Activated naive CD8-positive, alpha-beta T cell (primary cell): ENCODE data around the gene BMX.

ENCODE experiments used
- H3K27ac Mint-ChIP-seq: one replicate; pipeline ENCODE4 v1.8.0; 2021; ENCODE audit warnings: mixed read lengths
- H3K27me3 Mint-ChIP-seq: one replicate; pipeline ENCODE4 v1.8.0; 2021; ENCODE audit warnings: mixed read lengths
- H3K36me3 Mint-ChIP-seq: one replicate; pipeline ENCODE4 v1.8.0; 2021; ENCODE audit warnings: mixed read lengths
- H3K4me1 Mint-ChIP-seq: one replicate; pipeline ENCODE4 v1.8.0; 2021; ENCODE audit warnings: low read depth, mixed read lengths
- H3K4me3 Mint-ChIP-seq: one replicate; pipeline ENCODE4 v1.8.0; 2021; ENCODE audit warnings: mild to moderate bottlenecking, mixed read lengths
- H3K9me3 Mint-ChIP-seq: one replicate; pipeline ENCODE4 v1.8.0; 2021; ENCODE audit warnings: low read depth, mixed read lengths

Gene BMX

GRCh38 chrX:15524417-15524816 is 23.8 kb downstream of the BMX start:
- no peaks in the 10 kb centered on the region for H3K4me1 Mint-ChIP-seq
- no peak overlapping the region for H3K4me3 Mint-ChIP-seq
- no peaks in the 10 kb centered on the region for H3K36me3 Mint-ChIP-seq
- H3K27me3 Mint-ChIP-seq = peaks cover 7% of the 10 kb centered on the region
- no peak overlapping the region for H3K27ac Mint-ChIP-seq
- H3K9me3 Mint-ChIP-seq = no peaks in the 10 kb centered on the region

- no peaks in the 10 kb centered on the region for H3K4me1 Mint-ChIP-seq
- no peak overlapping the region for H3K27ac Mint-ChIP-seq
- H3K36me3 Mint-ChIP-seq = no peaks in the 10 kb centered on the region
- no peaks in the 10 kb centered on the region for H3K9me3 Mint-ChIP-seq
- peaks cover 7% of the 10 kb centered on the region for H3K27me3 Mint-ChIP-seq
- H3K4me3 Mint-ChIP-seq = no peak overlapping the region
Observed at GRCh38 chrX:15525664-15526416, 25.2 kb downstream of the BMX start.

DNA sequence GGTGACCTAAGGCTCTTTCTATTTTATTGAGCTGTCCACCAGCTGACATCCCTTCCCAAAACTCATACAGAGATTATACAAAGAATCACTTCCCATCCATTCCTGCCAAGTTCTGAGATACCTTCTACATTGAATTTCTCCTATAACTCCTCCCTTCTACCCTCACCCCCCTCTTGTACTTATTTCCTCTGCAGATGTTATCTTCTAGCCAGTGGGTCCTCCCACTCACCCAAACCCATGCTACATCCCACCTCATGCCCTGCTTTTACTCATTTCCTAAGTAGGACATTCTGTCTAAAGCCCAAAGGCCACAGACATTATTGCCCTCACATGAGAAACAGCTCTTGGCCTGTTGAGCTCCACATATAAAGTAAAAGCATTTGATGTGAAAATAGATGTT is 28.6 kb downstream of the BMX start:
- Mint-ChIP-seq H3K4me3 (no peak overlapping the region), H3K27me3 (peaks cover 3% of the 10 kb centered on the region), H3K4me1 (no peaks in the 10 kb centered on the region), H3K36me3 (no peaks in the 10 kb centered on the region), H3K27ac (no peak overlapping the region), H3K9me3 (no peaks in the 10 kb centered on the region)

GRCh38 chrX:15530318-15530717 is 29.7 kb downstream of the BMX start:
- H3K27me3 Mint-ChIP-seq = peaks cover 3% of the 10 kb centered on the region
- no peaks in the 10 kb centered on the region for H3K9me3 Mint-ChIP-seq
- no peaks in the 10 kb centered on the region for H3K4me1 Mint-ChIP-seq
- no peak overlapping the region for H3K4me3 Mint-ChIP-seq
- no peaks in the 10 kb centered on the region for H3K36me3 Mint-ChIP-seq
- H3K27ac Mint-ChIP-seq = no peak overlapping the region

- no peak overlapping the region for H3K4me3 Mint-ChIP-seq
- H3K36me3 Mint-ChIP-seq = no peaks in the 10 kb centered on the region
- H3K4me1 Mint-ChIP-seq = no peaks in the 10 kb centered on the region
- H3K27ac Mint-ChIP-seq = no peak overlapping the region
- H3K9me3 Mint-ChIP-seq = no peaks in the 10 kb centered on the region
- no peaks in the 10 kb centered on the region for H3K27me3 Mint-ChIP-seq
Observed at GRCh38 chrX:15546745-15547144, 46.1 kb downstream of the BMX start.

DNA sequence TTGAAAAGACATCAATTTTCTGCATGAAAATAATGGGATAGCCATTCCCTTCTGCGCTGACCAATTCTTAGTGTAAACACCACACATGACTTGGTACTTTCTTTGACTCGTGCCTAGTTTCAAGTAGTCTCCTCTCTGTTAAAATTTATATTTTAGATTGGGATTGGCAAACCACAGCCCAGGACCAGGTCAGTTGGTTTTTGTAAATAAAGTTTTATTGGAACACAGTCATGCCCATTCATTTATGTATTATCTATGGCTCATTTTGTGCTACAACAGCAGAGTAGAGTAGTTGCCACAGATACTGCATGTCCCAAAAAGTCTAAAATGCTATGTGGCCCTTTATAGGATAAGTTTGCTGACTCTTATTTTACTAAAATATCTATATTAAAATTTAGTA is 46.7 kb downstream of the BMX start:
- Mint-ChIP-seq H3K27ac (no peak overlapping the region), H3K4me3 (no peak overlapping the region), H3K9me3 (no peaks in the 10 kb centered on the region), H3K36me3 (no peaks in the 10 kb centered on the region), H3K27me3 (no peaks in the 10 kb centered on the region), H3K4me1 (no peaks in the 10 kb centered on the region)

- H3K36me3 Mint-ChIP-seq = no peaks in the 10 kb centered on the region
- H3K9me3 Mint-ChIP-seq = no peaks in the 10 kb centered on the region
- H3K27me3 Mint-ChIP-seq = no peaks in the 10 kb centered on the region
- H3K27ac Mint-ChIP-seq = no peak overlapping the region
- no peaks in the 10 kb centered on the region for H3K4me1 Mint-ChIP-seq
- H3K4me3 Mint-ChIP-seq = no peak overlapping the region
Observed at GRCh38 chrX:15549189-15550012, 48.8 kb downstream of the BMX start.

DNA sequence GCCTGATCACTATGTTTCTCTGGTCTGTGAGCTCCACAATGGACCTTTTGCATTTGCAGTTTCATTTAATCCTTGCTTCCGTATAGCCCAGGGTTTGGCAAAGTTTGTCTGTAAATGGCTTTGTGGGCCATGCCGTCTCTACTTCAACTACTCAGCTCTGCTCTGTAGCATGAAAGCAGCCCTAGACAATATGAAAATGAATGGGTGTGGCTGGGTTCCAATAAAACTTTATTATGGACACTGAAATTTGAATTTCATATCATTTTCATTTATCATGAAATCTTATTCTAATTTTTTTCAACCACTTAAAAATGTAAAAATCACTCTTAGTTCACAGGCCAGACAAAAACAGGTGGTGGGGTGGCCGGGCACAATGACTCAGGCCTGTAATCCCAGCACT is 58.6 kb downstream of the BMX start:
- Mint-ChIP-seq H3K36me3 (no peaks in the 10 kb centered on the region), H3K27ac (no peak overlapping the region), H3K9me3 (no peaks in the 10 kb centered on the region), H3K4me3 (no peak overlapping the region), H3K4me1 (no peaks in the 10 kb centered on the region), H3K27me3 (no peaks in the 10 kb centered on the region)

GRCh38 chrX:15560924-15561323 is 60.3 kb downstream of the BMX start:
- no peak overlapping the region for H3K27ac Mint-ChIP-seq
- H3K27me3 Mint-ChIP-seq = no peaks in the 10 kb centered on the region
- no peaks in the 10 kb centered on the region for H3K4me1 Mint-ChIP-seq
- no peak overlapping the region for H3K4me3 Mint-ChIP-seq
- H3K9me3 Mint-ChIP-seq = no peaks in the 10 kb centered on the region
- no peaks in the 10 kb centered on the region for H3K36me3 Mint-ChIP-seq

- Mint-ChIP-seq H3K36me3 (no peaks in the 10 kb centered on the region), H3K27me3 (peaks cover 1% of the 10 kb centered on the region), H3K4me3 (no peak overlapping the region), H3K4me1 (no peaks in the 10 kb centered on the region), H3K27ac (no peak overlapping the region), H3K9me3 (no peaks in the 10 kb centered on the region)
Observed at GRCh38 chrX:15563056-15563455, 62.4 kb downstream of the BMX start.

DNA sequence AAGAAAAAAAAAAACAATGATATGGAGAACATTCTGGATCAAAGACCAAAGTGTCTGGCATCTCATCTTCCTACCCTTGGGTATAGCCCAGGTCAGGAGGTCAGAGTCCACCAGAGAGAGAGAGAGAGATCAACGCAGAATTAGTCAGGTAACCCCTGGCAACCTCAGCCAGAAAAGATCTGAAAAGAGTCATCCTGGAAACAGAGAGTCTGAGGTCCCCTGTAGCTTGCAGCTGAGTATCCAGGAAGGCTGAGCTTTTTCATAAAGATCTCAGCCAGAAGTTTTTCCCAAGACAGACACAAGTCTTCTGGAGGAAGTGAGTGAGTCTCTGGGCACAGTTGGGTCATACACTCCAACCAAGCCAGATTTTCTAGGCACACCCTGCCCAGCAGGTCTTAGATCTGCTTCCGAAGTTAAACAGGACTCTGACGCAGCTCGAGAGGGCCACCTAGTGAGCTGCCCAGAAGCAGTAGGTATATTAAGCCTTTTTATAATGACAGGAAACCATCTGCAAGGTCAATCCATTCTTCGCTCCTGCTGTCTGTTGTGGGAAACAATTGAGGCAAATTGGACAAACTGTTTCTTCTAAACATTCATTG is 64.5 kb downstream of the BMX start:
- peaks cover 1% of the 10 kb centered on the region for H3K27me3 Mint-ChIP-seq
- no peaks in the 10 kb centered on the region for H3K36me3 Mint-ChIP-seq
- no peak overlapping the region for H3K4me3 Mint-ChIP-seq
- H3K9me3 Mint-ChIP-seq = no peaks in the 10 kb centered on the region
- H3K4me1 Mint-ChIP-seq = no peaks in the 10 kb centered on the region
- no peak overlapping the region for H3K27ac Mint-ChIP-seq

- no peaks in the 10 kb centered on the region for H3K4me1 Mint-ChIP-seq
Observed at GRCh38 chrX:15566244-15566643, 65.6 kb downstream of the BMX start.

GRCh38 chrX:15567267-15567666 is 66.7 kb downstream of the BMX start:
- Mint-ChIP-seq H3K27me3 (peaks cover 1% of the 10 kb centered on the region), H3K4me3 (no peak overlapping the region), H3K4me1 (no peaks in the 10 kb centered on the region), H3K36me3 (no peaks in the 10 kb centered on the region), H3K9me3 (no peaks in the 10 kb centered on the region), H3K27ac (no peak overlapping the region)

More at GRCh38 chrX:15566244-15566643, 65.6 kb downstream of the BMX start:
- Mint-ChIP-seq H3K36me3 (no peaks in the 10 kb centered on the region), H3K9me3 (no peaks in the 10 kb centered on the region), H3K4me3 (no peak overlapping the region), H3K27ac (no peak overlapping the region), H3K27me3 (peaks cover 1% of the 10 kb centered on the region)

DNA sequence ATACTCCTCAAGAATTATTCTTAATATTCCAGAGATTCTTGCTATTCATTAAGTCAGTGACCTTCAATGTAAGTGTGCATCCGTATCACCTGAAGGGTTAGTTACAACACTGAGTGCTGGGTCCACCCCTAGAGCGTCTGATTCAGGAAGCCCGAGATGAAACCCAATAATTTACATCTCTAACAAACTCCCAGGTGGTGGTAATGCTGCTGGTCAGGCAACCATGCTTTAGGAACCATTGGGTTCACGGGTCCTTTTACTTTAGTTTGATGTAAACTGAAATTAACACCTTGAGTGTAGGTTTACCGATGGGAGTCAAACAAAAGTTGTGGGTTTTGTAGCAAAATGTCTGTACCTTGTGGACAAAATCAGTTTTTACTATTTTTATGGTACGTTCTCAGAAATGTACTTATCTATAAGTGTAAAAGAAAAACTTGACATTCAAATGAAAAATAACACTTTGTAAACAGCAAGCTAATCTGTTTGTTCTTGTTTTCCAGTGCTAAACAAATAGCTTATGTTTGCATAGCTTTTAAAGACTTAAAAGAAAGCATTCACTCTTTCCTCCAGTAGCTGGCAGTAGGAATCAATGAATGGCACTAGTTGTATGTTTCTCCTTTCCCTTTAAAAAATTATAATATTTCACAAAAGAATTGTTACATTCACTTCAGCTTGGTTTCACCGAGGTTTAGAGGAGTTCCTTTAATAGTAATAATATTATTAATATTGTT is 67.4 kb downstream of the BMX start:
- no peak overlapping the region for H3K4me3 Mint-ChIP-seq

DNA sequence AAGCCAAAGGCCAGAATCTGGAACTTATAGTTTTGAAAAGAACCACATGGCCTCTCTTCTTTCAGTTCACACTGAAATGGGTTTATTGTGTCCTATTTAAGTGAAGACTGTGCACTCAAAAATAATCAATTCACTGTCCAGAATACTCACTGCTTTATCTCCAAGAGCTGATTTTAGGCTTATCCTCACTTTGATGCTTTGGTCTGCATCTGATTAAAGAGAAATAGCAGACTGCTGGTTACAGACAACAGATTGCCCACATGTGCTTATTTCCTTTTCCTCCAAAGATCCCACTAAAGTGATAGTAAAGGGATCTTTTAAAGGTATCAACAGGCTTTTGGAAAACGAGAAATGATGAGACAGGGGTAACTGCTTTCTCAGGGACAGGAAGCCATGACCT is 69.5 kb downstream of the BMX start:
- Mint-ChIP-seq H3K36me3 (no peaks in the 10 kb centered on the region), H3K27me3 (peaks cover 4% of the 10 kb centered on the region), H3K9me3 (no peaks in the 10 kb centered on the region), H3K27ac (no peak overlapping the region), H3K4me1 (no peaks in the 10 kb centered on the region), H3K4me3 (no peak overlapping the region)

More for the DNA sequence above, 67.4 kb downstream of the BMX start:
- H3K4me1 Mint-ChIP-seq = no peaks in the 10 kb centered on the region
- no peaks in the 10 kb centered on the region for H3K9me3 Mint-ChIP-seq
- H3K27me3 Mint-ChIP-seq = peaks cover 1% of the 10 kb centered on the region
- H3K36me3 Mint-ChIP-seq = no peaks in the 10 kb centered on the region
- H3K27ac Mint-ChIP-seq = no peak overlapping the region
